ENCODE data around the gene FGF2. TPM values are rescaled to one million over a fixed set of nuclear protein-coding genes. Genes with fewer than 3 reads are reported as not detected.
"Not testable (repeated sequence)": the region's sequence is repeated elsewhere in the genome, so short reads cannot be mapped to it uniquely, and the experiment has no call there.

The FGF2 gene
- total and polyA plus RNA-seq, 2 experiments from 2014 or later = 3.2 to 3.4 TPM

- H3K4me1 ChIP-seq (ENCODE audit: low read depth) = no peaks in the 10 kb centered on the region
- H3K36me3 ChIP-seq = no peaks in the 10 kb centered on the region
- no peak overlapping the region for H3K27ac ChIP-seq
- DNase-seq (ENCODE audit: low read depth in 1 of 2, low spot score in 1 of 2) = no peak
- no peak for TF ChIP-seq CTCF (IDR thresholded peaks at IDR 0.05; ENCODE audit: low read depth, low read length)
- H3K27me3 ChIP-seq = no peaks in the 10 kb centered on the region
- no peak overlapping the region for H3K4me3 ChIP-seq
- H3K9me3 ChIP-seq (ENCODE audit: low read depth) = no peaks in the 10 kb centered on the region
Observed at GRCh38 chr4:122784261-122784660, 42.4 kb upstream of the FGF2 start.

- Histone ChIP-seq H3K9me3 (ENCODE audit: low read depth) (no peaks in the 10 kb centered on the region), H3K4me1 (ENCODE audit: low read depth) (no peaks in the 10 kb centered on the region), H3K27me3 (no peaks in the 10 kb centered on the region), H3K36me3 (no peaks in the 10 kb centered on the region), H3K4me3 (no peak overlapping the region), H3K27ac (no peak overlapping the region)
- no peak for TF ChIP-seq CTCF (IDR thresholded peaks at IDR 0.05; ENCODE audit: low read depth, low read length)
- no peak for DNase-seq (ENCODE audit: low read depth in 1 of 2, low spot score in 1 of 2)
Observed at GRCh38 chr4:122785099-122785498, 41.5 kb upstream of the FGF2 start.

- not testable (repeated sequence) for H3K9me3 ChIP-seq (ENCODE audit: low read depth); H3K27ac ChIP-seq; H3K4me3 ChIP-seq; H3K4me1 ChIP-seq (ENCODE audit: low read depth); DNase-seq (ENCODE audit: low read depth in 1 of 2, low spot score in 1 of 2); H3K36me3 ChIP-seq; H3K27me3 ChIP-seq
Observed at GRCh38 chr4:122786296-122786695, 40.3 kb upstream of the FGF2 start.

GRCh38 chr4:122786920-122787319 is 39.7 kb upstream of the FGF2 start:
- H3K36me3 ChIP-seq; H3K27me3 ChIP-seq; H3K4me3 ChIP-seq; H3K9me3 ChIP-seq (ENCODE audit: low read depth); H3K4me1 ChIP-seq (ENCODE audit: low read depth); H3K27ac ChIP-seq; DNase-seq (ENCODE audit: low read depth in 1 of 2, low spot score in 1 of 2): not testable (repeated sequence)

- DNase-seq (ENCODE audit: low read depth in 1 of 2, low spot score in 1 of 2) = peak in 1 of 2 donors; percentile 63
- Histone ChIP-seq H3K4me1 (ENCODE audit: low read depth) (no peaks in the 10 kb centered on the region), H3K27ac (no peak overlapping the region), H3K9me3 (ENCODE audit: low read depth) (no peaks in the 10 kb centered on the region), H3K27me3 (no peaks in the 10 kb centered on the region), H3K36me3 (no peaks in the 10 kb centered on the region), H3K4me3 (no peak overlapping the region)
- TF ChIP-seq CTCF (IDR thresholded peaks at IDR 0.05; ENCODE audit: low read depth, low read length) = no peak
Observed at GRCh38 chr4:122787940-122788339, 38.7 kb upstream of the FGF2 start.

GRCh38 chr4:122788935-122789334 is 37.7 kb upstream of the FGF2 start:
- no peak overlapping the region for H3K4me3 ChIP-seq
- H3K27ac ChIP-seq = no peak overlapping the region
- H3K9me3 ChIP-seq (ENCODE audit: low read depth) = no peaks in the 10 kb centered on the region
- no peaks in the 10 kb centered on the region for H3K27me3 ChIP-seq
- TF ChIP-seq CTCF (IDR thresholded peaks at IDR 0.05; ENCODE audit: low read depth, low read length) = no peak
- no peaks in the 10 kb centered on the region for H3K36me3 ChIP-seq
- H3K4me1 ChIP-seq (ENCODE audit: low read depth) = no peaks in the 10 kb centered on the region
- DNase-seq (ENCODE audit: low read depth in 1 of 2, low spot score in 1 of 2) = no peak

- H3K9me3 ChIP-seq (ENCODE audit: low read depth) = no peaks in the 10 kb centered on the region
- no peak overlapping the region for H3K27ac ChIP-seq
- TF ChIP-seq CTCF (IDR thresholded peaks at IDR 0.05; ENCODE audit: low read depth, low read length) = no peak
- DNase-seq (ENCODE audit: low read depth in 1 of 2, low spot score in 1 of 2) = no peak
- no peaks in the 10 kb centered on the region for H3K36me3 ChIP-seq
- no peak overlapping the region for H3K4me3 ChIP-seq
- no peaks in the 10 kb centered on the region for H3K27me3 ChIP-seq
- peaks cover 4% of the 10 kb centered on the region for H3K4me1 ChIP-seq (ENCODE audit: low read depth)
Observed at GRCh38 chr4:122793811-122794210, 32.8 kb upstream of the FGF2 start.
